ENCODE data around the gene ADAMTS16. TPM values are rescaled to one million over a fixed set of nuclear protein-coding genes. Genes with fewer than 3 reads are reported as not detected.
"Not testable (repeated sequence)": the region's sequence is repeated elsewhere in the genome, so short reads cannot be mapped to it uniquely, and the experiment has no call there.

ADAMTS16 gene
- total RNA-seq, 1 donor = 0.27 TPM

- no peak overlapping the region for H3K4me3 ChIP-seq (ENCODE audit: low read depth, low read length)
- DNase-seq (ENCODE audit: low read depth) = no peak
- TF ChIP-seq, protein P1, sequence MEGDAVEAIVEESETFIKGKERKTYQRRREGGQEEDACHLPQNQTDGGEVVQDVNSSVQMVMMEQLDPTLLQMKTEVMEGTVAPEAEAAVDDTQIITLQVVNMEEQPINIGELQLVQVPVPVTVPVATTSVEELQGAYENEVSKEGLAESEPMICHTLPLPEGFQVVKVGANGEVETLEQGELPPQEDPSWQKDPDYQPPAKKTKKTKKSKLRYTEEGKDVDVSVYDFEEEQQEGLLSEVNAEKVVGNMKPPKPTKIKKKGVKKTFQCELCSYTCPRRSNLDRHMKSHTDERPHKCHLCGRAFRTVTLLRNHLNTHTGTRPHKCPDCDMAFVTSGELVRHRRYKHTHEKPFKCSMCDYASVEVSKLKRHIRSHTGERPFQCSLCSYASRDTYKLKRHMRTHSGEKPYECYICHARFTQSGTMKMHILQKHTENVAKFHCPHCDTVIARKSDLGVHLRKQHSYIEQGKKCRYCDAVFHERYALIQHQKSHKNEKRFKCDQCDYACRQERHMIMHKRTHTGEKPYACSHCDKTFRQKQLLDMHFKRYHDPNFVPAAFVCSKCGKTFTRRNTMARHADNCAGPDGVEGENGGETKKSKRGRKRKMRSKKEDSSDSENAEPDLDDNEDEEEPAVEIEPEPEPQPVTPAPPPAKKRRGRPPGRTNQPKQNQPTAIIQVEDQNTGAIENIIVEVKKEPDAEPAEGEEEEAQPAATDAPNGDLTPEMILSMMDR (IDR thresholded peaks at IDR 0.05; ENCODE audit: insufficient read depth, low read length) = no peak
Observed at GRCh38 chr5:5132693-5133295, 7.3 kb upstream of the ADAMTS16 start.

DNA sequence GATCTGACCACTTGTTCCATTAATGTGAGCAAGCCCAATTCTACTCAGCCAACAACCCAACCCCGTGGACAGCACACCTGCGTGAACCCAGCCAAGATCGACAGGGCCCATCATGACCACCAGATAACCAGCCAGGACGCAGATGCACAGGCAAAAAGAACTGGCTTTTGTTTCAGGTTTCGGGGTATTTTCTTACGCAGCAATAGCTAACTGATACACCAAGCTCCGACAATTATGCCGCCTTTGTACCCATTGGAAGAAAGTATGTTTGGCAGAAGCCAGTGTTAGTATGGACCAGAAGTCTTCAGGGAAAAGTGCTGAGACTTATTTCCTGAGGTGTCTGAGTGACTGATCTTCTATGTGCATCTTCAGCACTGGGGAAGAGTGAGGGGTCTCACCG, 6.0 kb upstream of the ADAMTS16 start:
- no peak for DNase-seq (ENCODE audit: low read depth)

DNA sequence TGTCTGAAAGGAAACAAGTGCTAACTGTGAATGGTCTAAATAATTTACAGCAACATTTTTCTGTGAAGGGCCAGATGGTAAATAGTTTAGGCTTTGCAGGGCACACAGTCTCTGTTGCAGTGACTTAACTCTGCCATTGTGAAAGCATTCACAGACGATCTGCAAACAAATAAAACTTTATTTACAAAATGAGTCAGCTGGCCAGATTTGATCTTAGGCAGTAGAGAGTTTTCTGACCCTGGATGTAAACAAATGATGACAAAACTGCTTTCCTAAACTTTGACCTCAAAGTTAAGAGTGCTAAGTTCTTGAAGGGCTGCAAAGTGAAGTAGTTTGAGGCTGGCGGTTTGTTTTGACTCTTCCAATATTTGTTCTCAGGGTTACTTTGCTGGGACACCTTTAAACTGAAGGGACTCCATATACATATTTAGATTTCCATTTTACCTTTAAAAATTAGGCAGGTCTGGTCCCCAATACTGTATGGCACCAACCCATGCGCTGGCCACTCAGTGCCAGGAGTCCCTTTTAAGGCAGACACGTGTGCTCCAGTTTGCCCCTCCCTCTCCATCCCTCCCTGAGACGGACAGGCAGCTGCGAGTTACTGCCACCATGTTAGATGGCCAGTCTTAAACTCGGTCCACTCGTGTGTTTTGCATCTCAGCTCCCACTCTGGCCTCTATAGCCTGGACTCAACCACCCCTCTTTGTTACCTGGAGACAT, 4.0 kb upstream of the ADAMTS16 start:
- DNase-seq (ENCODE audit: low read depth) = no peak
- no peak overlapping the region for H3K4me3 ChIP-seq (ENCODE audit: low read depth, low read length)
- TF ChIP-seq, protein P1 (IDR thresholded peaks at IDR 0.05; ENCODE audit: insufficient read depth, low read length) = no peak

More for the DNA sequence above, 6.0 kb upstream of the ADAMTS16 start:
- H3K4me3 ChIP-seq (ENCODE audit: low read depth, low read length) = no peak overlapping the region
- TF ChIP-seq, protein P1 (IDR thresholded peaks at IDR 0.05; ENCODE audit: insufficient read depth, low read length) = no peak

- not testable (repeated sequence) for H3K4me3 ChIP-seq (ENCODE audit: low read depth, low read length); DNase-seq (ENCODE audit: low read depth)
Observed at GRCh38 chr5:5137851-5138250, 2.3 kb upstream of the ADAMTS16 start.

GRCh38 chr5:5139336-5139776, 774 bp upstream of the ADAMTS16 start:
- TF ChIP-seq, protein P1 (IDR thresholded peaks at IDR 0.05; ENCODE audit: insufficient read depth, low read length) = no peak
- peak overlapping the region; percentile 13 for H3K4me3 ChIP-seq (ENCODE audit: low read depth, low read length)
- DNase-seq (ENCODE audit: low read depth) = no peak

GRCh38 chr5:5140479-5141338, 579 bp downstream of the ADAMTS16 start:
- TF ChIP-seq, protein P1 (IDR thresholded peaks at IDR 0.05; ENCODE audit: insufficient read depth, low read length) = no peak
- no peak for DNase-seq (ENCODE audit: low read depth)
- peak overlapping the region; percentile 33 for H3K4me3 ChIP-seq (ENCODE audit: low read depth, low read length)

GRCh38 chr5:5141339-5141599, 1.1 kb downstream of the ADAMTS16 start:
- TF ChIP-seq, protein P1 (IDR thresholded peaks at IDR 0.05; ENCODE audit: insufficient read depth, low read length) = no peak
- DNase-seq (ENCODE audit: low read depth) = no peak
- no peak overlapping the region for H3K4me3 ChIP-seq (ENCODE audit: low read depth, low read length)
